ENCODE measurements around the gene PDZD2. TPM values are rescaled to one million over a fixed set of nuclear protein-coding genes. Genes with fewer than 3 reads are reported as not detected.
"Not testable (repeated sequence)": the region's sequence is repeated elsewhere in the genome, so short reads cannot be mapped to it uniquely, and the experiment has no call there.

The PDZD2 gene
- polyA plus RNA-seq, 3 donors, result 2.5 to 38.9 (median 12.0) TPM

- H3K27ac ChIP-seq (ENCODE audit: low read depth, low read length), result no peak overlapping the region
- 28 to 47% (median 39%) methylated on average over 6 of the region's 6 CpGs for WGBS, 3 donors
These were observed 323.4 kb downstream of the PDZD2 start for GRCh38 chr5:31962351-31962751.

- H3K27ac ChIP-seq (ENCODE audit: low read depth, low read length), result no peak overlapping the region
- 26 to 44% (median 32%) methylated on average over 3 of the region's 3 CpGs for WGBS, 3 donors
These were observed 324.0 kb downstream of the PDZD2 start for GRCh38 chr5:31962871-31963307.

- H3K27ac ChIP-seq (ENCODE audit: low read depth, low read length), result no peak overlapping the region
- 49 to 74% (median 62%) methylated on average over 13 of the region's 13 CpGs for WGBS, 3 donors
These were observed 324.6 kb downstream of the PDZD2 start for GRCh38 chr5:31963358-31964006.

- H3K27ac ChIP-seq (ENCODE audit: low read depth, low read length), result no peak overlapping the region
- WGBS, 3 donors, result 73 to 86% (median 83%) methylated on average over 2 of the region's 2 CpGs
These were observed 325.1 kb downstream of the PDZD2 start for GRCh38 chr5:31964007-31964360.

GRCh38 chr5:31965227-31965626 is 326.3 kb downstream of the PDZD2 start:
- H3K27ac ChIP-seq (ENCODE audit: low read depth, low read length), result no peak overlapping the region
- WGBS, 3 donors, result 73 to 94% (median 93%) methylated on average over 6 of the region's 6 CpGs

- no peak overlapping the region for H3K27ac ChIP-seq (ENCODE audit: low read depth, low read length)
- WGBS, 3 donors, result 89 to 97% (median 96%) methylated on average over 5 of the region's 5 CpGs
These were observed 328.0 kb downstream of the PDZD2 start for GRCh38 chr5:31966936-31967335.

GRCh38 chr5:31967461-31967860 is 328.5 kb downstream of the PDZD2 start:
- no peak overlapping the region for H3K27ac ChIP-seq (ENCODE audit: low read depth, low read length)
- WGBS, 3 donors, result 86 to 90% (median 89%) methylated on average over 3 of the region's 3 CpGs

- H3K27ac ChIP-seq (ENCODE audit: low read depth, low read length), result no peak overlapping the region
These were observed 333.6 kb downstream of the PDZD2 start for GRCh38 chr5:31972558-31972957.

GRCh38 chr5:31975189-31975612 is 336.3 kb downstream of the PDZD2 start:
- H3K27ac ChIP-seq (ENCODE audit: low read depth, low read length), result not testable (repeated sequence)
- 89 to 93% (median 90%) methylated on average over 5 of the region's 5 CpGs for WGBS, 3 donors

GRCh38 chr5:31976169-31976568 is 337.2 kb downstream of the PDZD2 start:
- H3K27ac ChIP-seq (ENCODE audit: low read depth, low read length), result no peak overlapping the region
- WGBS, 3 donors, result 70 to 92% (median 90%) methylated on average over 1 of the region's 1 CpG

GRCh38 chr5:31981361-31981945 is 342.5 kb downstream of the PDZD2 start:
- no peak overlapping the region for H3K27ac ChIP-seq (ENCODE audit: low read depth, low read length)
- 72 to 80% (median 80%) methylated on average over 7 of the region's 7 CpGs for WGBS, 3 donors

- WGBS, 3 donors, result 85 to 93% (median 93%) methylated on average over 6 of the region's 6 CpGs
These were observed 343.1 kb downstream of the PDZD2 start for GRCh38 chr5:31982027-31982426.

GRCh38 chr5:31982621-31983020 is 343.7 kb downstream of the PDZD2 start:
- 55 to 82% (median 80%) methylated on average over 2 of the region's 2 CpGs for WGBS, 3 donors

More at GRCh38 chr5:31982027-31982426, 343.1 kb downstream of the PDZD2 start:
- H3K27ac ChIP-seq (ENCODE audit: low read depth, low read length), result no peak overlapping the region

GRCh38 chr5:31983851-31984250 is 344.9 kb downstream of the PDZD2 start:
- 49 to 58% (median 52%) methylated on average over 4 of the region's 4 CpGs for WGBS, 3 donors
- H3K27ac ChIP-seq (ENCODE audit: low read depth, low read length), result no peak overlapping the region

More at GRCh38 chr5:31982621-31983020, 343.7 kb downstream of the PDZD2 start:
- no peak overlapping the region for H3K27ac ChIP-seq (ENCODE audit: low read depth, low read length)

GRCh38 chr5:31984691-31985090 is 345.8 kb downstream of the PDZD2 start:
- 0 to 52% (median 0%) methylated on average over 1 of the region's 1 CpG for WGBS, 3 donors
- H3K27ac ChIP-seq (ENCODE audit: low read depth, low read length), result no peak overlapping the region

- 83 to 90% (median 85%) methylated on average over 5 of the region's 5 CpGs for WGBS, 3 donors
- H3K27ac ChIP-seq (ENCODE audit: low read depth, low read length), result no peak overlapping the region
These were observed 347.2 kb downstream of the PDZD2 start for GRCh38 chr5:31986101-31986500.

- H3K27ac ChIP-seq (ENCODE audit: low read depth, low read length), result no peak overlapping the region
- WGBS, 3 donors, result 78 to 92% (median 92%) methylated on average over 7 of the region's 7 CpGs
These were observed 349.2 kb downstream of the PDZD2 start for GRCh38 chr5:31987985-31988710.

GRCh38 chr5:31990081-31990650 is 351.2 kb downstream of the PDZD2 start:
- no peak overlapping the region for H3K27ac ChIP-seq (ENCODE audit: low read depth, low read length)
- 64 to 77% (median 75%) methylated on average over 10 of the region's 10 CpGs for WGBS, 3 donors

- no peak overlapping the region for H3K27ac ChIP-seq (ENCODE audit: low read depth, low read length)
- WGBS, 3 donors, result 73 to 81% (median 80%) methylated on average over 3 of the region's 3 CpGs
These were observed 351.8 kb downstream of the PDZD2 start for GRCh38 chr5:31990701-31991110.
